A549 (cell line): ENCODE measurements around the gene PLXND1. TPM values are rescaled to one million over a fixed set of nuclear protein-coding genes. Genes with fewer than 3 reads are reported as not detected.

Experiments
- ATAC-seq, 2 experiments: fragments of 200-7000 bp in 1 of 2; fragments of >200 bp in 1 of 2; cut with Nextera tagmentation in 1 of 2; cut with Tn5 transposase in 1 of 2; 3 replicates each; pipeline versions ENCODE4 v1.8.0 to v1.9.1; 2018 to 2020; ENCODE audit warnings: mild to moderate bottlenecking in 1 of 2, moderate library complexity in 1 of 2
- CTCF ChIA-PET: fragments of 300-600 bp; sonication (Branson Sonifier 250); formaldehyde crosslinking; extraction: SDS; loops from one replicate; lab custom pipeline; 2021; ENCODE audit warnings: antibody characterized with exemption, inconsistent platforms; lab: Yijun Ruan, JAX
- POLR2A ChIA-PET: fragments of 350-600 bp; formaldehyde crosslinking; extraction: SDS; loops from one replicate; lab custom pipeline; 2021; ENCODE audit warnings: antibody characterized with exemption, inconsistent platforms; lab: Yijun Ruan, JAX
- DNase-seq, 2 experiments: peaks; one replicate each; pipeline versions ENCODE4 v3.0.0 to v3.0.0-alpha.2; 2011 to 2016; ENCODE audit warnings: low read depth in 1 of 2, low spot score in 1 of 2
- FAIRE-seq: peaks from 2 replicates; lab custom pipeline; 2011; peaks lifted over from hg19 to GRCh38; lab: Jason Lieb, UNC
- H3K27ac ChIP-seq, 2 experiments: fragments of >200 bp; sonication (Bioruptor Twin); formaldehyde crosslinking; 3 replicates each; pipeline ENCODE4 v1.5.1; 2016 to 2017
- H3K4me1 ChIP-seq: fragments of >200 bp; sonication (Bioruptor Twin); formaldehyde crosslinking; 3 replicates; pipeline ENCODE4 v1.6.1; 2016
- H3K4me2 ChIP-seq: fragments of >200 bp; sonication (Bioruptor Twin); formaldehyde crosslinking; 3 replicates; pipeline ENCODE4 v1.6.1; 2016
- H3K4me3 ChIP-seq: fragments of >200 bp; sonication (Bioruptor Twin); formaldehyde crosslinking; 3 replicates; pipeline ENCODE4 v1.5.1; 2016
- H3K9me3 ChIP-seq: fragments of >200 bp; sonication (Bioruptor Twin); formaldehyde crosslinking; 3 replicates; pipeline ENCODE4 v1.6.1; 2016
- ATOH8 ChIP-seq: fragments of 250-450 bp; sonication (Bioruptor Pico); IDR thresholded peaks from 2 replicates; pipeline ENCODE4 v1.5.0; 2020; ENCODE audit warnings: low read depth, mild to moderate bottlenecking, moderate library complexity
- CHD2 ChIP-seq: fragments of 150-350 bp; IDR thresholded peaks from 2 replicates; pipeline ENCODE4 v1.6.1; 2014; ENCODE audit warnings: low read length; ENCODE audit not compliant: partially characterized antibody
- CHD4 ChIP-seq: fragments of 200-600 bp; sonication (generic); IDR thresholded peaks from 2 replicates; pipeline ENCODE4 v1.6.1; 2016; ENCODE audit warnings: antibody characterized with exemption, mild to moderate bottlenecking, borderline replicate concordance
- CTCF ChIP-seq: fragments of >200 bp; sonication (Bioruptor Twin); formaldehyde crosslinking; IDR thresholded peaks from 3 replicates; pipeline ENCODE4 v1.5.1; 2016
- EHF ChIP-seq: fragments of 250-450 bp; sonication (Bioruptor Pico); IDR thresholded peaks from 2 replicates; pipeline ENCODE4 v1.5.0; 2020; ENCODE audit warnings: mild to moderate bottlenecking
- EHMT2 ChIP-seq: fragments of 200-600 bp; sonication (generic); IDR thresholded peaks from 2 replicates; pipeline ENCODE4 v1.6.1; 2016; ENCODE audit warnings: antibody characterized with exemption, low read depth, mild to moderate bottlenecking, moderate library complexity
- EP300 ChIP-seq, 2 experiments: fragments of >200 bp; sonication (Bioruptor Twin); formaldehyde crosslinking; IDR thresholded peaks; 2 replicates in 1 of 2; 3 replicates in 1 of 2; pipeline ENCODE4 v1.6.1; 2016 to 2017
- HES2 ChIP-seq: fragments of >200 bp; sonication (Bioruptor Twin); formaldehyde crosslinking; IDR thresholded peaks from 2 replicates; pipeline ENCODE4 v1.6.1; 2016
- HOXA7 ChIP-seq: fragments of 250-450 bp; sonication (Bioruptor Pico); IDR thresholded peaks from 2 replicates; pipeline ENCODE4 v1.5.0; 2020; ENCODE audit warnings: mild to moderate bottlenecking, moderate library complexity
- HOXB13 ChIP-seq: fragments of 250-450 bp; sonication (Bioruptor Pico); IDR thresholded peaks from 2 replicates; pipeline ENCODE4 v1.5.0; 2020; ENCODE audit warnings: low read depth, mild to moderate bottlenecking, moderate library complexity
- JUN ChIP-seq, 2 experiments: fragments of >200 bp; sonication (Bioruptor Twin); formaldehyde crosslinking; IDR thresholded peaks; 2 replicates in 1 of 2; 3 replicates in 1 of 2; pipeline ENCODE4 v1.6.1; 2016 to 2017
- JUNB ChIP-seq: fragments of >200 bp; sonication (Bioruptor Twin); formaldehyde crosslinking; IDR thresholded peaks from 2 replicates; pipeline ENCODE4 v1.6.1; 2016
- KDM1A ChIP-seq: fragments of 200-600 bp; sonication (generic); IDR thresholded peaks from 2 replicates; pipeline ENCODE4 v1.6.1; 2016; ENCODE audit warnings: low read depth, mild to moderate bottlenecking
- KDM5A ChIP-seq: fragments of 200-600 bp; sonication (generic); IDR thresholded peaks from 2 replicates; pipeline ENCODE4 v1.6.1; 2016; ENCODE audit warnings: antibody characterized with exemption, mild to moderate bottlenecking
- MAFK ChIP-seq: fragments of 450-650 bp; IDR thresholded peaks from 2 replicates; pipeline ENCODE4 v1.6.1; 2014; ENCODE audit not compliant: partially characterized antibody
- MAX ChIP-seq: IDR thresholded peaks from 2 replicates; pipeline ENCODE4 v1.6.1; 2012
- MAZ ChIP-seq: fragments of 150-350 bp; IDR thresholded peaks from 2 replicates; pipeline ENCODE4 v1.6.1; 2014; ENCODE audit warnings: antibody characterized with exemption, low read depth, low read length, borderline replicate concordance
- NR3C1 ChIP-seq: fragments of >200 bp; sonication (Bioruptor Twin); formaldehyde crosslinking; IDR thresholded peaks from 3 replicates; pipeline ENCODE4 v1.6.1; 2017
- PBX3 ChIP-seq: IDR thresholded peaks from 2 replicates; pipeline ENCODE4 v1.6.1; 2012
- PHF8 ChIP-seq: fragments of 200-600 bp; sonication (generic); IDR thresholded peaks from 2 replicates; pipeline ENCODE4 v1.6.1; 2016; ENCODE audit warnings: low read depth, mild to moderate bottlenecking, antibody characterized with exemption, moderate library complexity, borderline replicate concordance
- POLR2AphosphoS2 ChIP-seq: conservative IDR thresholded peaks from 2 replicates; pipeline ENCODE4 v1.6.1; 2012; ENCODE audit warnings: low read length, improper control_type of control experiment, inconsistent platforms
- RAD21 ChIP-seq, 2 experiments: fragments of >200 bp in 1 of 2; sonication (Bioruptor Twin) in 1 of 2; formaldehyde crosslinking in 1 of 2; IDR thresholded peaks in 1 of 2; conservative IDR thresholded peaks in 1 of 2; 2 replicates in 1 of 2; 3 replicates in 1 of 2; pipeline ENCODE4 v1.6.1; 2012 to 2018; ENCODE audit warnings: inconsistent platforms in 1 of 2
- REST ChIP-seq: fragments of 200-600 bp; sonication (generic); IDR thresholded peaks from 2 replicates; pipeline ENCODE4 v1.6.1; 2016; ENCODE audit warnings: antibody characterized with exemption, mild to moderate bottlenecking, moderate library complexity
- RFX5 ChIP-seq: fragments of 450-650 bp; IDR thresholded peaks from 2 replicates; pipeline ENCODE4 v1.7.1; 2014; ENCODE audit warnings: antibody characterized with exemption, mild to moderate bottlenecking, moderate library complexity
- SMC3 ChIP-seq: fragments of >200 bp; sonication (Bioruptor Twin); formaldehyde crosslinking; IDR thresholded peaks from 3 replicates; pipeline ENCODE4 v1.6.1; 2018; ENCODE audit warnings: inconsistent platforms
- SREBF2 ChIP-seq: fragments of 450-650 bp; IDR thresholded peaks from 2 replicates; pipeline ENCODE4 v1.6.1; 2014; ENCODE audit warnings: mild to moderate bottlenecking, moderate library complexity
- ZC3H11A ChIP-seq: fragments of 450-650 bp; IDR thresholded peaks from 2 replicates; pipeline ENCODE4 v1.6.1; 2014; ENCODE audit warnings: antibody characterized with exemption, mild to moderate bottlenecking
- ZSCAN20 ChIP-seq: fragments of 250-450 bp; sonication (Bioruptor Pico); IDR thresholded peaks from 2 replicates; pipeline ENCODE4 v1.8.0; 2022; ENCODE audit warnings: mild to moderate bottlenecking, moderate library complexity
- WGBS: methylation state at CpG from one replicate; pipeline ENCODE4 v1.1.6; 2017; ENCODE audit errors: missing lambda C conversion rate; 5-methylcytosine and 5-hydroxymethylcytosine counted together
- polyA plus RNA-seq, 4 experiments: library from polyadenylated mRNA; depleted of rRNA in 3 of 4; stranded (reverse); fragments of >200 nt; fragmentation: RNase III in 1 of 4; extraction: RNeasy Plus Mini Kit Qiagen cat#74134 plus additional on column Dnase treatment in 1 of 4; gene quantifications; 2 replicates in 3 of 4; 3 replicates in 1 of 4; pipeline ENCODE4 v1.2.3, GENCODE V29; 2011 to 2017

The PLXND1 gene
- polyA plus RNA-seq, 2 of the 4 experiments (the other 2 are of a cell fraction) = 26.8 to 72.6 TPM

GRCh38 chr3:129592381-129593131, 13.9 kb downstream of the PLXND1 start:
- POLR2A ChIA-PET = no interaction called here
- H3K27ac ChIP-seq = peak overlapping the region in 1 of 2 experiments; percentile 64; a peak in 3 of 6 replicates
- TF ChIP-seq EHF (CRISPR knock-in tag) (no peak), MAFK (no peak), RAD21 (conservative IDR thresholded peaks at IDR 0.05 in 1 of 2, IDR thresholded peaks at IDR 0.05 in 1 of 2) (no peak), JUN (IDR thresholded peaks at IDR 0.05) (no peak), REST (no peak), CHD2 (no peak), CHD4 (no peak), PHF8 (no peak), RFX5 (no peak), NR3C1 (no peak), MAZ (no peak), POLR2AphosphoS2 (no peak), EP300 (IDR thresholded peaks at IDR 0.05) (no peak), ZC3H11A (no peak), PBX3 (no peak), KDM5A (no peak), MAX (no peak), CTCF (no peak)

GRCh38 chr3:129591932-129592331, 14.5 kb downstream of the PLXND1 start:
- ATAC-seq = no peak
- no peak for DNase-seq
- Histone ChIP-seq H3K4me3 (no peak overlapping the region), H3K4me2 (no peak overlapping the region), H3K4me1 (peaks cover 52% of the 10 kb centered on the region), H3K9me3 (no peaks in the 10 kb centered on the region), H3K27ac (peak overlapping the region in 1 of 2 experiments; percentile 64; a peak in 2 of 6 replicates)
- ChIA-PET POLR2A (no interaction called here), CTCF (interaction anchor here (0.6 to 1.3 kb wide), 2 partner anchors 102 to 283 kb away, joined by 4 to 6 read pairs; no protein-coding TSS in a partner anchor)
- no peak for FAIRE-seq
- WGBS = 75% methylated on average over 6 of the region's 8 CpGs
- TF ChIP-seq SMC3 = no peak
- no peak for TF ChIP-seq SREBF2
- no peak for TF ChIP-seq PBX3
- TF ChIP-seq HOXB13 (CRISPR knock-in tag) = no peak
- no peak for TF ChIP-seq MAZ
- no peak for TF ChIP-seq ATOH8
- TF ChIP-seq HES2 = no peak
- TF ChIP-seq KDM1A = no peak
- no peak for TF ChIP-seq EHMT2
- no peak for TF ChIP-seq HOXA7 (CRISPR knock-in tag)
- TF ChIP-seq JUNB = no peak
- no peak for TF ChIP-seq ZSCAN20 (CRISPR knock-in tag)

More at GRCh38 chr3:129592381-129593131, 13.9 kb downstream of the PLXND1 start:
- Histone ChIP-seq H3K4me3 (no peak overlapping the region), H3K4me2 (no peak overlapping the region), H3K4me1 (peaks cover 52% of the 10 kb centered on the region), H3K9me3 (no peaks in the 10 kb centered on the region)
- 84% methylated on average over 17 of the region's 26 CpGs for WGBS
- ATAC-seq (no peak), FAIRE-seq (no peak), DNase-seq (no peak)
- CTCF ChIA-PET = interaction anchor here (1.3 kb wide), 1 partner anchor 103 kb away, joined by 6 read pairs; no protein-coding TSS in a partner anchor
